Fibroblast of lung (primary cell): ENCODE results near the gene NUPR1.

ENCODE experiments used
- EZH2 ChIP-seq: IDR thresholded peaks from 2 replicates; pipeline ENCODE4 v1.5.1; 2012; ENCODE audit warnings: low read length, control low read depth, mild to moderate bottlenecking; ENCODE audit errors: missing control alignments
- TF ChIP-seq, protein P1 (sequence below), 2 donors: IDR thresholded peaks in 1 of 2; conservative IDR thresholded peaks in 1 of 2; 1 replicate in 1 of 2; 2 replicates in 1 of 2; pipeline ENCODE4 v1.5.1; 2011 to 2012; ENCODE audit warnings: low read length in 2 of 2, control low read depth in 1 of 2, inconsistent platforms in 1 of 2, low read depth in 1 of 2, mild to moderate bottlenecking in 1 of 2

GRCh38 chr16:28585674-28586073 lies 46.9 kb upstream of the NUPR1 start:
- TF ChIP-seq, protein P1, sequence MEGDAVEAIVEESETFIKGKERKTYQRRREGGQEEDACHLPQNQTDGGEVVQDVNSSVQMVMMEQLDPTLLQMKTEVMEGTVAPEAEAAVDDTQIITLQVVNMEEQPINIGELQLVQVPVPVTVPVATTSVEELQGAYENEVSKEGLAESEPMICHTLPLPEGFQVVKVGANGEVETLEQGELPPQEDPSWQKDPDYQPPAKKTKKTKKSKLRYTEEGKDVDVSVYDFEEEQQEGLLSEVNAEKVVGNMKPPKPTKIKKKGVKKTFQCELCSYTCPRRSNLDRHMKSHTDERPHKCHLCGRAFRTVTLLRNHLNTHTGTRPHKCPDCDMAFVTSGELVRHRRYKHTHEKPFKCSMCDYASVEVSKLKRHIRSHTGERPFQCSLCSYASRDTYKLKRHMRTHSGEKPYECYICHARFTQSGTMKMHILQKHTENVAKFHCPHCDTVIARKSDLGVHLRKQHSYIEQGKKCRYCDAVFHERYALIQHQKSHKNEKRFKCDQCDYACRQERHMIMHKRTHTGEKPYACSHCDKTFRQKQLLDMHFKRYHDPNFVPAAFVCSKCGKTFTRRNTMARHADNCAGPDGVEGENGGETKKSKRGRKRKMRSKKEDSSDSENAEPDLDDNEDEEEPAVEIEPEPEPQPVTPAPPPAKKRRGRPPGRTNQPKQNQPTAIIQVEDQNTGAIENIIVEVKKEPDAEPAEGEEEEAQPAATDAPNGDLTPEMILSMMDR (conservative IDR thresholded peaks at IDR 0.05 in 1 of 2, IDR thresholded peaks at IDR 0.05 in 1 of 2; ENCODE audit: low read depth in 1 of 2, low read length in 2 of 2) = no peak
- TF ChIP-seq EZH2 = no peak
